Measurements from ENCODE around the gene POLR2L. TPM values are rescaled to one million over a fixed set of nuclear protein-coding genes. Genes with fewer than 3 reads are reported as not detected.

Gene POLR2L
- total RNA-seq, 1 experiment from 2014 or later, result 397 TPM

GRCh38 chr11:859394-860131, 17.2 kb upstream of the POLR2L start:
- DNase-seq (ENCODE audit: low read depth, low spot score), result no peak
- in situ Hi-C loops (cut with HindIII; ENCODE audit: low pct_unique_long_range_greater_than_20kb, low sequenced_read_pairs), result no loop called here

DNA sequence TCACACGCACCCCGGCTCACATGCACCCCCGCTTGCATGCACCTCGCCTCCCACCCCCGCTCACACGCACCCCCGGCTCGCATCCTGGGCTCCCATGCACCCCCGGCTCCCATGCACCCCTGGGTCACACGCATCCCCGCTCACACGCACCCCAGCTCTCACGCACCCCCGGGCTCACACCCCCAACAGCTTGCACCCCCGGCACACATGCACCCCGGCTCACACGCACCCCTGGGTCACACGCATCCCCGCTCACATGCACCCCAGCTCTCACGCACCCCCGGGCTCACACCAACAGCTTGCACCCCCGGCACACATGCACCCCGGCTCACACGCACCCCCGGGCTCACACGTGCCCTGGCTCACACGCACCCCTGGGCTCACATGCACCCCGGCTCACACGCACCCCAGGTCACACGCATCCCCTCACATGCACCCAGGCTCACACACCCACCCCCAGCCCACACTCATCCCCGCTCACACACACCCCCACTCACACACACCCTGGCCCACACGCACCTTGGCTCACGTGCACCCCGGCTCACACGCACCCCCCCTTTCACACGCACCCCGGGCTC, 16.5 kb upstream of the POLR2L start:
- in situ Hi-C loops (cut with HindIII; ENCODE audit: low pct_unique_long_range_greater_than_20kb, low sequenced_read_pairs), result no loop called here
- DNase-seq (ENCODE audit: low read depth, low spot score), result no peak

DNA sequence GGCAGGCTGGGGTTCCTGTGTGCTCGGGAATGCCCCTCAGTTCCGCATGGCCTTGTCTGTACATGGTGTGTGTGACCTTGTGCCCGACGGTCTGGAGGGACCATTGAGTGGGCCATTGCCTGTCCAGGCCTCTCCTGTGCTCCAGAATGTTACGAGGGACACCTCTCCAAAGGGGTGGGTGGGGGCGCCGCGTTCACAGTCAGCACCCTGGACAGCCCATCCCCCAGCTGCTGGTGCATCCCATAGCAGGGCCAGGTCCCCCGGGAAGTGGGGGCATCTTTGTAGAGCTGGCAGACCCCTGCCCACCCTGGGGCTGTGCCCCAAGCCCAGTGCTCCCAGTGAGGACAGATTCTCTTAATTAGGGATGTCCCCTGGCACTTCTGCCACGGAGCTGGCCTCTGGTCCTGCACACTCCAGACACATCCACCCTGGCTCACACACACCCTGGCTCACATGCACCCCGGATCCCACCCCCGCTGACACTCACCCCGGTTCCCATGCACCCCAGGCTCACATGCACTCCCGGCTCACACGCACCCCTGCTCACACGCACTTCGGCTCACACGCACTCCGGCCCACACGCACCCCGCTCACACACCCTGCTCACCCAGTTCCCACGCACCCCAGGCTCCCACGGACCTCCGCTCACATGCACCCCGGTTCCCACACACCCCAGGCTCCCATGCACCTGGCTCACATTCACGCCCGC, 15.9 kb upstream of the POLR2L start:
- DNase-seq (ENCODE audit: low read depth, low spot score), result no peak
- in situ Hi-C loops (cut with HindIII; ENCODE audit: low pct_unique_long_range_greater_than_20kb, low sequenced_read_pairs), result no loop called here

GRCh38 chr11:856397-856796, 14.1 kb upstream of the POLR2L start:
- no peak for DNase-seq (ENCODE audit: low read depth, low spot score)
- in situ Hi-C loops (cut with HindIII; ENCODE audit: low pct_unique_long_range_greater_than_20kb, low sequenced_read_pairs), result no loop called here

DNA sequence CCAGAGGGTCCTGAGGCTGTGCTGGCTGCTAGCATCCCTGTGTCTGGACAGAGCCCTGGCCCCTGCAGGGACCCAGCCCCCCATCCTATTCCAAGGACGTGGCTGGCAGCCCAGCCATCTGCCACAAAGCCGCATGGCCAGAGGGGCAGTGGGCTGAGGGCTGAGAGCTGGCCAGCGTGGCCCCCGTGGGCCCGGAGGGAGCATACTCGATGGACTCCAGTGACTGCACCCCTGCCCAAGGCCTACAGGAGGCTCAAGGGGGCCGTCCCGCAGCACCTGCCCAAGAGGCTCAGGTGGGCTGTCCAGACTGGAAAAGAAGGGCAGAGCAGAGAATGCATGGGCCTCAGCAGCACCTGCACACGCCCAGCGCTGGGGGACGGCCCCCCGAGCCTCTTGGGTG, 13.5 kb upstream of the POLR2L start:
- DNase-seq (ENCODE audit: low read depth, low spot score), result no peak
- in situ Hi-C loops (cut with HindIII; ENCODE audit: low pct_unique_long_range_greater_than_20kb, low sequenced_read_pairs), result no loop called here

- DNase-seq (ENCODE audit: low read depth, low spot score), result no peak
- in situ Hi-C loops (cut with HindIII; ENCODE audit: low pct_unique_long_range_greater_than_20kb, low sequenced_read_pairs), result no loop called here
These were observed 13.0 kb upstream of the POLR2L start for GRCh38 chr11:855330-855674.

DNA sequence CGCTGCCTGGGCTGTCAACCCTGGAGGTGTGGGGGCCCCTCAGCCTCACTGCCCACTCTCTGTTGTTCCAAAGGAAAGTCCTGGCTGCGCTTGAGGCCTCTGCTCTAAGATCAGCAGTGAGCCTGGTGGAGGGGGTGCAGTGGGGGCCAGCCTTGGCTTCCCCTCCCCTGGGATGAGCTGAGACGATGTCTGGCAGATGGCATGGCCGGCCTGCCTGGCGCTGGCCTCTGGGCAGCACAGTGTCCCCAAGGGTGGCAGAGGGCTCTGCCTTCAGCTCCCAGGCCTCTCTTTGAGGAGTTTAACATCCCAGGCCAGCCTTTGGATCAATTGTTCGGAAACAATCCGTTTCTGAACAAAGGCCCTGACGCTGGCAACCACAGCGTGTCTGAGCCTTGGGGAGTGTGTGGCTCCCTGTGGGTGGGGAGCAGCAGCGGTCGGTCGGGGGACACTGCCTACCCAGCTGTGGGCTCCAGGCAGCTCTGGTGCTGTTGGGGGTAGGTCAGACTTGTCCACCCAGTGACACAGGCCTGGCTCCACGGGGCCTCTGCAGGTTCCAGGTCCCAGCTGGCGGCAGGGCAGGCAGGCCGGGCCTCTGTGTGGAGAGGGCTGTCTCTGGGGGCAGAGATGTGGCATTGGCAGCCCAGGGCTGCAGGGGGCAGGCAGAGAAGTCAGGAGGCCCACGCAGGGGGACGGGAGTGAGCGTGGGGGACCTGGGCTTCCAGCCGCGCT, 12.4 kb upstream of the POLR2L start:
- DNase-seq (ENCODE audit: low read depth, low spot score), result no peak
- in situ Hi-C loops (cut with HindIII; ENCODE audit: low pct_unique_long_range_greater_than_20kb, low sequenced_read_pairs), result no loop called here

- DNase-seq (ENCODE audit: low read depth, low spot score), result no peak
- in situ Hi-C loops (cut with HindIII; ENCODE audit: low pct_unique_long_range_greater_than_20kb, low sequenced_read_pairs), result no loop called here
These were observed 11.5 kb upstream of the POLR2L start for GRCh38 chr11:853682-854448.

DNA sequence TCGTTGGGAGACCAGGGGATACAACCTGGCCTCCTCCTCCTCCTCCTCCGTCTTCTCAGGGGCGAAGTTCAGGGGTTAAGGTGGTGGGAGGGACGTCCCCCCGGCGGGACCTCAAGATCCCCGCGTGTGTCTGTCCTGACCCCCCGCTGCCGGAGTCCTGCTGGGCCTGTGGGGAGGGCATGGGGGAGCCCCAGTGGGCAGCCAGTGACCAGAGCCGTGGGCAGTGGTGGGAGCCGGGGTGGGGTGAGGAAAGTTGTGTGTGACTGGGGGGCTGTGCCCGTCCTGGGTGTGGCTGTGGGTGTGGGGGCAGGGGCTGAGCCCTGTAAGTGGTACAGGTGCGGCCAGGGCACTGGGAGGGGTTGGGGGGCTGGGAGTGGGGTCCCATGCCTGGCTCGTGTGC, 10.4 kb upstream of the POLR2L start:
- DNase-seq (ENCODE audit: low read depth, low spot score), result no peak
- in situ Hi-C loops (cut with HindIII; ENCODE audit: low pct_unique_long_range_greater_than_20kb, low sequenced_read_pairs), result no loop called here

GRCh38 chr11:850775-851763, 8.7 kb upstream of the POLR2L start:
- no peak for DNase-seq (ENCODE audit: low read depth, low spot score)
- in situ Hi-C loops (cut with HindIII; ENCODE audit: low pct_unique_long_range_greater_than_20kb, low sequenced_read_pairs), result no loop called here

DNA sequence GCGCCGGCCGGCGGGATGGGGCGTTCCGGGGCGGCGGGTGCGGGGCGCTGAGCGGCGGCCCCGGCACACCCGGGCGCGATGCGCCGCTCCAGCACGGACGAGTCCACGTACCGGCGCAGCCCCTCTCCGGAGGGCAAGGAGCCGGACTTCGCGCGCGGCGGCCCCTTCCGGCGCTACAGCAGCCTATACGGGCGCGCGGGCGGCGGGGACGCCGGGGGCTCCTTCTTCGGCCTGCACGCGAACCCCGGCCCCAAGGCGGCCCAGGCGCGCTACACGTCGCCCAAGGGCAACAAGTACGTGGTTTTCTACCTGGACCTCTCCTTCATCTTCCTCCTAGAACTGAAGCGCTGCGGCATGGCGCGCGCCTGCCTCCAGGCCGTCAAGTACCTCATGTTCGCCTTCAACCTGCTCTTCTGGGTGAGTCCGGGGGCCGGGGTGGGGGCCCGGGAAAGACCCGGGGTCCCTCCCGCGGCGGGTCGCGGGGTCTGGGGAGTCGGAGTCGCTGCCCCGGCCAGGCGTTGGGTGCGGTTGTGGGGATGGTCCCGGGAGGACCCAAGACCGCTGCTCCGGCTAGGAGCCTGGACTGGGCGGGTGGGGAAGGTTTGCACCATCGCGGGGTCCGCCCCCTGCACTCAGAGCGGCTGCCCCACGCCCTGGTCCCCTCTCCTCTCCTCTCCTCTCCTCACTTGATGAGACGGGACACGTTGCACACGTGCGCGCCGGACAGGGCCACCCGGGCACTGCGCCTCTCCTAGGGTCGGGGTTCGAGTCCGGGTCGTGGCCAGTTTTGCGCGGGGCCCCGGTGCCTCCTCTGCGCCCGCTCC, 7.8 kb upstream of the POLR2L start:
- in situ Hi-C loops (cut with HindIII; ENCODE audit: low pct_unique_long_range_greater_than_20kb, low sequenced_read_pairs), result no loop called here
- no peak for DNase-seq (ENCODE audit: low read depth, low spot score)

DNA sequence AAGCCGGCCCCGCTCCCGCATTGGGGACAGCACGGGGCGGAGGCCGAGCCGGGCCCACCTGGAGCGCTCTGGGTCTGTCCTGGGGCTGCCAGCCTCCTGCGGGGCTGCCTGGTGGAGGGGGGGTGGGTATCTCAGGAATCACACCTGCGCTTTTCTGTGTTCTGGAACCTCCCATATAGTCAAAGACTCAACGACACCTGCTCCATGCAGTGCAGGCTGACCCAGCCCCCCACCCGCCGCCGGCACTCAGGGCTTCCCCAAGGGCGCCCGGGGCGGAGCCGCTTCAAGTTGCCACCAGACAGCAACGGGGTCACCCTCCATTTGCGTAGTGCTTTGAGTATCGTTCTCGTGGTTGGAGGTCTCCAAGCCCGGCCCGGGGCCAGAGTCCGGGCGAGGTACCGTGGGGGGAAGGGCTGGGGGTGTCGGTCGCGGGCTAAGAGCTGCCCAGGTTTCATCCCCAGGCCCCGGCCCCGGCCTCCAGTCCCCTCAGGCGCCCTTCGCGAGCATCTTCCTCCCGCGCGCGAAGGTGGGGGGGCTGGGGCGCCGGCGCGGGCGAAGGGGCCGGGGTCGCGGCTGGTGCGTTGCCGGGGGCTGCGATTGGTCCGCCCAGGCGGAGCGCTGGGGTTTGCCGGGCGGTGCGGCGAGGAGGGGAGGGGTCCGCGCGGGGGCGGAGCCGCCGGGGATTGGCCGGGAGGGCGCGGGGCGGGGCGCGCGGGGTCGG, 6.9 kb upstream of the POLR2L start:
- DNase-seq (ENCODE audit: low read depth, low spot score), result no peak
- in situ Hi-C loops (cut with HindIII; ENCODE audit: low pct_unique_long_range_greater_than_20kb, low sequenced_read_pairs), result no loop called here

DNA sequence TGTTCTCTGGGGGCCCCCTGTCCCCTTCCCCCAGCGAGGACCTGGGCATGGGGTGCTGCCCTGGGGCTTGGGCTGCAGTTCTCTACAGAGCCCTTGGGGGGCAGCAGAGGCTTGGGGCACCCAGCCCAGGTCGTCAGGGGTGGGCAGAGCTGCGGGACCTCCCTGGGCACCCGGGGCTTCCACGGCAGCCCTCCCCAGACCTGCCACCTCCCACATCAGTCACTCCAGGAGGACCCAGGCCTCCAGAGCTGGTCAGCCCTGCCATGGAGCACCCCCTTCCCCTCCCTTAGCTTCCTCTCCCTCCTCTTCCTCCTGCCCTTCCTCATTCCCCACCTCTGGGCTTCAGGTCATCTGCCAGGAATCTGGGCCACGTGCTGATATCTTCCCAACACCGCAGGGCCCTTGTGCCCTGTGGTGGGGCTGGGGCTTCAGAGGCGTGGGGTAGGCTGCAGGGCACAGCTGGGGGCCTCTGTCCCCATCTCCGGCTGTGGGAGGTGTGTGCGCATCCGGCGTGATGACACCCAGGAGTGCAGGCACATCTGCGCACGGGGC, 6.1 kb upstream of the POLR2L start:
- in situ Hi-C loops (cut with HindIII; ENCODE audit: low pct_unique_long_range_greater_than_20kb, low sequenced_read_pairs), result no loop called here
- DNase-seq (ENCODE audit: low read depth, low spot score), result no peak

DNA sequence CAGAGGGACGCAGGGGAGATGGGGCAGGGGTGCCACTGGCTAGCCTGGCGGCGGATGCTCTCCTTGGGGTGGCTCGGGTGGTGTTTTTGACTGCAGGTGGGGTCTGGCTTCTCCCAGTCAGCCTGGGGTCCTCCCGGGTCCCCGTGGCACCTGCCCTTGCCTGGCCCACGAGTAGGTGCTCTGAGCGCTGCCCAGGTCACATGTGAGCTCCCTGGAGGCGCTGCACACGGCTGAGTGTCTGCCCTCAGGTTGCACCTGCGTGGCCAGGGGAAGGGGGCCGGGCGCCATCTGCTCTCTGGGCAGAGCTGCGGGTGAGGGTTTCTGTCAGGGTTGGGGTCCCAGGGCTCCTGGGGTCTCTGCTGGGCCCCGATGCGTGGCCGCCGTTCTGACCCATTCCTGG, 5.5 kb upstream of the POLR2L start:
- in situ Hi-C loops (cut with HindIII; ENCODE audit: low pct_unique_long_range_greater_than_20kb, low sequenced_read_pairs), result no loop called here
- no peak for DNase-seq (ENCODE audit: low read depth, low spot score)

DNA sequence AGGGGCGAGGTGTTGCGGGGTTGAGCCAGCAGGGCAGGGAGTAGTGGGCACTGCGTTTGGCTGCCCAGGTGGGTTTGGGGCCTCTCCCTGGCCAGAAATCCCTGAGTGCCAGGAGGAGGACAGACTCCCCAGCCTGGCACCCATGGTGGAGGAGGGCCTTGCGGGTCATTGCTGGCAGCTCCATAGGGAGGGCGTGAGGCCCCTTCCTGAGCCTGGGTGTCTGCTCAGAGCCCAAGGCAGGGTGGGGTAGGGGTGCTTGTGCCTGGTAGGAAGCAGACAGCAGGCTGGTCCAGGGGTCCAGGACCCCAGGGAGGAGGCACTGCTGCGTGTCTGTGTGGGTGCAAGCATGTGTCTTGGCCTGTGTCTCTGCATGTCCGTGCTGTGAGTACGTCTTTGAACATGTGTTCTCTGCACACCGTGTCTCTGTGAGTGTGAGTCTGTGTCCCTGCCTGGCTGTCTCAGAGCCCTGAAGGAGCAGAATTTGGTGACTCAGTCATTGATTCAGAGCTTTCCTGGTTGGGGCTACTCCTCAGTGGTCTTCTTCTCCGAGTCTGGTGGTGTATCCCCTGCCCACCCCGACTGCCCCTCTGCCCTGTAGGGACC, 4.3 kb upstream of the POLR2L start:
- DNase-seq (ENCODE audit: low read depth, low spot score), result no peak
- in situ Hi-C loops (cut with HindIII; ENCODE audit: low pct_unique_long_range_greater_than_20kb, low sequenced_read_pairs), result no loop called here
